GM18907 (cell line): Measurements from ENCODE around the gene SNX10.

Source experiments
- ATAC-seq: cut with Tn5 transposase; IDR thresholded peaks from one replicate; pipeline ENCODE4 v1.9.1; 2021; ENCODE audit warnings: mild to moderate bottlenecking, moderate library complexity; ENCODE audit not compliant: unreplicated experiment

Gene SNX10

GRCh38 chr7:26365901-26366275 is 74.2 kb downstream of the SNX10 start:
- ATAC-seq: no peak

DNA sequence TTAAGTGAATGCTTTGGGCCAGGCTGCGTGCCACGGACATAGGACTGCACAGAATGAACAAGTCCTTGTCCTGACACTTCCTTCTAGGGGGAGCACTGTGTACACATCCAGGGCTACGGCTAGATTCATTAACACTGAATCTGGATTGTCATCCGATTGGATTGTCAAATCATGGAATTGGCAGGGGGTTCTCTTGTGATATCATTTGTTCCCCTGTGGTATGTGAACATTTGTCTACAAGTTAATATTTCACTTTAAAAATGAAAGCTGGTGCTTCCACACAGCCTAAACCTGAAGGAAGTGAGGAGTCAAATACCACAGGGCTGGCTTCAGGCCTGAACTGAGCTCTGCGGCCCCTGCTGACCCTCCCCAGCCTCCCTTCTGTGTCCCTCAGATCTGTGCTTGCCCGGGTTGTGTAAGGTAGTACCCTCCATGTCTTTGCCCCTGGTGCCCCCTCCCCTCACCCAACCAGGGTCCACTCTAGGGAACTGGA is 75.6 kb downstream of the SNX10 start:
- ATAC-seq: no peak

- no peak for ATAC-seq
Observed at GRCh38 chr7:26368542-26368941, 76.9 kb downstream of the SNX10 start.

- no peak for ATAC-seq
Observed at GRCh38 chr7:26369593-26369992, 77.9 kb downstream of the SNX10 start.

DNA sequence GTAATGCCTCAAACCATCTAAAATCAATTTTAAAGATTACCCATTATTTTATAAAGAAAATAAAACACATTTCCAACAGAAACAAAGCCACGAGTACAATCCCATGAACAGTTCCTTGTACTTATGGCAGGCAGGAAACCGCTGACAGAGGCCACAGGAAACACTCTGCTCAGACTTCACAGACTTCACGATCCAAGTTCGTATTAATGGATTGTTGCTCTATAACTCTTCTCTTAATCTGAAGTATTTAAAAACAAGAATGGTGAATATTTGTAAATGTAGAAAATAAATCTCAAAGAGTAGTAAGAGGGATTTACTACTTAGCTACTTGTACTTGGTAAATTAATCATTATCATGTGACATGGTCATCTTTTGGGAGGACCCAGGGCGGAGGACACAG is 78.3 kb downstream of the SNX10 start:
- ATAC-seq: no peak

DNA sequence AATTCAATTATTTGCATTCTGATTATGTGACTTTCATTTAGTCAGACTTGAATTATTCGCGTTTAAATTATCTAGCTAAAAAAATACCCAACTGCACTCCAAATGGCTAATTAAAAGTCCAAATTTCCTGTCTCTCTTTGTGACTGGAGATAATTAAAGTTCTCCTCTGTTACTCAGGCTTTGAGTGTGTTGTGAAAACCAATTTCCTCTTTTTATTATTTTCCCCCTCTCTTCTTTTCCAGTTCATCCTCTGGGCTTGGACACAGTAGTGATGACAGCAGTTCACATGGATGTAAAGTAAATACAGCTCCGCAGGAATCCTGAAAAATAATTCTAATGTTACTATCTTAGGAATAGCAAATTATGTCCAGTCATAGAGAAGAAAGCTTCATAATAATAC is 80.6 kb downstream of the SNX10 start:
- ATAC-seq: no peak

DNA sequence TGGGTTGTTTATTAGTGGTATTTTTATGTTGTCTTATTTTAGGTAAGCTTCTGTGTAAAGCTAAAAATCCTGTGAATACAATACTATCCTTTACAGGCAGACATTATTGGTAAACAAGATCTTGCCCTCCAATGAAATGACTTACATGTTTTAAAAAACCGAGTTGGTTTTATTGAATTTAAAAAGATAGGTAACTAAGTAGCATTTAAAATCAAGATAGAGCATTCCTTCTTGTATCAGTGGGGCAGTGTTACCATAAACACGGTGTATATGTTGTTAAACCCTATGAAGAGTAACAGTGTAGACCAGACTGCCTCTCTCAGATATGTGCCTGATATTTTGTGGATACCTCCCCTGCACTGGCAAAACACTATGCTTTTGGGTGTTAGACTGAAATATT is 81.0 kb downstream of the SNX10 start:
- ATAC-seq: no peak

GRCh38 chr7:26374647-26375373 is 83.1 kb downstream of the SNX10 start:
- no peak for ATAC-seq

DNA sequence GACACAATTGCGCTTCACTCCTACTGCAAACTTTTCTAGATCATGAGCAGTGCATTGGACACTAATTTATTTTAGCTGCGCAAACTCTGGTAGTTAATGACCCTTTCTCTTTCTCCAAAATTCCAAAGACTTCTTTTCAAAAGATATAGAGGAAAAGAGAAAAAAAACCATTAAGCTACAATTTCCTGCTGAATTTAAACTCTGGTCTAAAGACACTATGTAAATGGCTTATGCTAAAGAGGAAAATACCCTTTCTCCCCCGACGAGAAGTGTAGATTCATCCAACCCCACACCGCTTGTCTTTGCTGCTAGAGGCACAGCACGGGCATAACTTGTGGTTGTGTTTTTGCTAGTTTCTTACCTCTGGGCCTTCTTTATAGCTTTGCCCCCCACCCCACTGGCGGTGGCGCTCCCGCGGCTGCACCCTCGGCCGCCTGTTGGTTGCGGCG is 84.1 kb downstream of the SNX10 start:
- peak; percentile 20 for ATAC-seq

DNA sequence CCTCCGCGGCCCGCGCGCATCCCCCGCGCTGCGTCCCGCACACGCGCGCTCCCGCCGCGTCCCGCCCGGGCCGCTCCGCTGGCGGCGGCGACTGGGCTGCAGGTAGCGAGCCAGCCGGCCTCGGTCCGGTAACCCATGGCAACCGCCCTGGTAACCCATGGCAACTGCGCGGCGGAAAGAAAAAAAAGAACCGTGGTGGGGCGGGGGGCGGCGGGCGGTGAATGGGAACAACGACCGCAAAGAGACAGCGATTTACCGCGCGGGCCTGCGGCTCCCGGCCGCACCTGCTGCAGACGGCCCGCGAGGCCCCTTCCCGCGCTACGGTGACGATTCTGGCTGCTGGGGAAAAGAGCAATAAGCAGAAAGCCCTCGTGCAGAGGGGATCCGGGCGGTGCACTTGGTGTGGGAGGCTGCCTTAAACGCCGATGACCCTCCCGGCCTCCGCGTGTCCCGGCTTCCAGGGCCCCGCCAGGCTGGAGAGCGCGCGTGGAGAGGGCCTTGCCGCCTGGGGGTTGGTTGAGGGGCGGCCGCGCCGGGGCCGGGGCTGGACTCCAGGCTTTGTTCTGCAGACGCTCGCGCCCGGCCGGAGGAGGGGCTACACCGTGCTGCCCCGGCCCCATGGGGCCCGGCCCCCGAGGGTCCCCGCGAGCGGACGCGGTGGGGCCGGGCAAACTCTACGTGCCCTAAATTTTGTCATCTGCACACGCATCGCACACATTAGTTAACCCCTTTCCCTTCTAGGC is 84.7 kb downstream of the SNX10 start:
- ATAC-seq: peak; percentile 49

DNA sequence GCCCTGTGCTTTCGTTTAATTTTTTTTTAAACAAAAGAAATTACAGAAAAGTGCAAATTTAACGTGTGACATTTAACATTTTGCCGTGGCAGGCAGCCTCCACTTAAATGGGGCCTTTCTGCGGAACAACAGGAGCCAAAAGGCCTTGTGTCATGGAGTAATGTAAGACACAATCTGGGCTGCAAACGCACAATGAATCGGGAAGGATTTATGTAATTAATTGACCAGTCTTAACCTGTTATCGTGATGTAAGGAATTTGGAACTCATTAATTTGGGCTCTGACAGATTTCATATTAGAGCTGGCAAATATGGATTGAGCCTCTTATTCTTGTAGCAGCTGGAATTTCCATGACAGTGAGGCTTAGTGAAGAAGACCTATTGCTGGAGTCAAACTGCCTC is 86.4 kb downstream of the SNX10 start:
- no peak for ATAC-seq

GRCh38 chr7:26379711-26380110 is 88.0 kb downstream of the SNX10 start:
- no peak for ATAC-seq

DNA sequence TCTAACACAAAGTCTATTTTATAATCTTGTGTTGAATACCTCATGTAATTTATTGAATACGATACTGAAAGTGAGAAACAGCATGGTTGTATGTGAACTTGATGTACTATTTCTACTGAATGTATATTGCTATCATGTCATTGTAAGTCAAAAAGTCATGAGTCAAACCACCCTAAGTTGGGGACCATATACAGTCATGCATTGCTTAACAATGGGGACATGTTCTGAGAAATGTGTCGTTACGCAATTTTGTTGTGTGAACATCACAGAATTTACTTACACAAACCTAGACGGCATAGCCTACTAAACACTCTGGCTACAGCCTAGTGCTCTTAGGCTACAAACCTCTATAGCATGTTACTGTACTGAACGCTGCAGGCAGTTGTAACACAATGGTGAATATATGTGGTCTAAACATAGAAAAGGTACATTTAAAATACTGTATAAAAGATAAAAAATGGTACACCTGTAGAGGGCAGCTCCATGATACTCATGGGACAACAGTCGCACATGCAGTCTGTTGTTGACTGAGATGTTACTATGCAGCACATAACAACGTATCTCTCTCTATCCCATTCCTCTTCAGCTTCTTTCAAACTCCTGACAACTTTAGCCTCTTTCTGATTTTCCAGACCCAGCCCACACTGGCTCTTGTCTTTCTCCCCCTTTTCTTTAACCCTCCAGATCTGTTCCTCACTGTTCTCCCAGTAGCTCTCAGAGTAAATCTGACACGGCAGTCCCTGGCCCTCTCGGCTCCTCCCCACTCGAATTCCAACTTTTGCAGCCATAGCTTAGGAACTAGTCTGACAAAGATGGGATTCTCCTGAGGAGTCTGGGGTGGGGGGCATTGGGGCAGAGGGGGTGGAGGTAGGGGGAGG is 90.1 kb downstream of the SNX10 start:
- no peak for ATAC-seq

- ATAC-seq: no peak
Observed at GRCh38 chr7:26385240-26385639, 93.6 kb downstream of the SNX10 start.

- ATAC-seq: no peak
Observed at GRCh38 chr7:26387731-26388130, 96.1 kb downstream of the SNX10 start.

- ATAC-seq: peak; percentile 79
Observed at GRCh38 chr7:26388256-26388655, 96.6 kb downstream of the SNX10 start.

DNA sequence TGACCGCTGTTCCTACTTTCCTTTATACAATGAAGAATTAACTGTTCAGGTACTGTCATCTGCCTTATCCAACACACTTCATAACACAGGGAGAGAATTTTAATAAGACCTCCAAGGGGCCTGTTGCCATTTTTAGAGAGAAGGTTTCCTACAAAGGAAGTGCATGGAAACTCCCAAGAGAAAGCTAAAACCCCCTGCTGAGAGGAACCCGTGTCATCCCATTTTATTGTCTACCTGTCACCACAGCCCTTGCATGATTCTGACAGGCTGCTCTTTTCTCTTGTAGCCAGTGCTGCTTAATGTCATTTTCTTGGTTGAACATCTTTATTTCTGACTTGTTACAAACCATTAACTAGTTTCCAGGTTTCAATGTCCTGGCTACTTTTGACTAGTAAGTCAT is 98.4 kb downstream of the SNX10 start:
- ATAC-seq: no peak

DNA sequence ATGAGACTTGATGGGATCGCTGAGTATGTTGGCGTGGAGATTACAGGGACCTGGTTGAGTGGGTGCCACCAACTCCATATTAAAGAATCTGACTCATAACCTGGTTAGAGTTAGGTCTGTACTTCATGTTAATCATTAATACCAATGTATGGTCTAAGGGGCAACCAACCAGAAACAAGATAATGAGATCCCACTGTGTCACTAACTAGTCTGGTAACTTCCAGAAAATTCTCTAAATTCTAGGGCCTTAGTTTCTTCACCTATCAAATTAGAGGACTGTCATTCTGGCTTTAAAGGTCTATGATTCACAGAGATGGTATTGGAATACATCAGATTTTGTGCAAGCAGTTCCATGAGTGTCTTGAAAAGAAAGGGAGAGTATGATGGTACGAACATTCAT is 102.2 kb downstream of the SNX10 start:
- ATAC-seq: no peak

DNA sequence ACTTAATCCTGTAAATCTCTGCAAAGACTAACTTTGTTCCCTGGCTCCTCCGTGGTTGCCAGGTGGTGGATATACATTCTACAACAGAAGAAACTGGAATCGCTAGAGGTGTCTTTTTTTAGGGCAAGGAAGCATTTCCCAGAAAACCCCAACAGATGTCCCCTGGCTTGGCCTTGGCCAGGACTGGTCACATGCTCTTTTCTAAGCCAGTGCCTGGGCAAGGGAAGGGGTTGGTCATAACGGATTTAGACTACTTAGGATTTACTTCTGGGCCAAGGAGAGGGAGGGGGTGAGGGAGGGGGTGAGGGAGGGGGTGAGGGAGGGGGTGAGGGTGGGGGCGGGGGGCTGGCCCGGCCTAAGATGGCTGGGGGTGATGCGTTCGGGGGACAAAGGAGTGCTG is 105.7 kb downstream of the SNX10 start:
- ATAC-seq: no peak

GRCh38 chr7:26397796-26398426 is 106.2 kb downstream of the SNX10 start:
- ATAC-seq: peak; percentile 24

- ATAC-seq: peak; percentile 53
Observed at GRCh38 chr7:26398427-26398755, 106.7 kb downstream of the SNX10 start.
